GM21786 (cell line): ENCODE data around the gene DNER.

ENCODE experiments used
- ATAC-seq: cut with Tn5 transposase; IDR thresholded peaks from one replicate; pipeline ENCODE4 v1.9.1; 2021; ENCODE audit not compliant: unreplicated experiment

Gene DNER

DNA sequence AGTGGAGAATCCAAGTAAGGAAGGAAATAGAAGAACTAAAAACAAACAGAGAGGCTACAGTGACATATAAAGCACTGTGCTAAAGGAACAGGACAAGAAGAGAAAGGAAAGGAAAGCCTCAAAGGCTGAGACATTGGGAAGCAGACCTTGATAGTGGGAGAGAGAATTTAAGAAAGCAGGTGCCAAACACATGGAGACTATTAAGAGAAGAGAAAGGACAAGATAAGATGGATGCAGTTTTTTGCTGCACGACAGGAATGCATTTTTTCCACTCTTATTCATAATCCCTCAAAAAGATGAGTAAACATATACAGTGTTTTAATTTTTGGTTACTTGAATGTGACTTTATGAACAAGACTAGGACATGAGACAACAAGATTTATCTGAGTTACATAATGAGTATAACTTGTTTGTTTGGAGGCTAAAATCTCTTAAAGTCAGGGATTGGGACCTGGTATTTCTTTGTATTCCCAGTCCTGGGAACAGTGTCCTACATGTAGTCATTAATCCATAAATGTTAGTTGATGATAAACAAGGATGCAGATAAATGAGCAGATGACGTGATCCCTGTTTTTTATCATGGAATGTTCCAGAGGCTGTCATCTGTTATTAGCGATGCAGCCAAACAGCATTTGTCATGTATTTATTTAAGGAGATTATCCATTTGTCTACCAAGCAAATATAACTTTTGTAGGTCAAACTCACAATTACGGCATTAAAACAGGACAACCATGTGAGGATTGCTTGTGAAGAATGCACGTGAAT, 141.7 kb downstream of the DNER start:
- ATAC-seq, result no peak

DNA sequence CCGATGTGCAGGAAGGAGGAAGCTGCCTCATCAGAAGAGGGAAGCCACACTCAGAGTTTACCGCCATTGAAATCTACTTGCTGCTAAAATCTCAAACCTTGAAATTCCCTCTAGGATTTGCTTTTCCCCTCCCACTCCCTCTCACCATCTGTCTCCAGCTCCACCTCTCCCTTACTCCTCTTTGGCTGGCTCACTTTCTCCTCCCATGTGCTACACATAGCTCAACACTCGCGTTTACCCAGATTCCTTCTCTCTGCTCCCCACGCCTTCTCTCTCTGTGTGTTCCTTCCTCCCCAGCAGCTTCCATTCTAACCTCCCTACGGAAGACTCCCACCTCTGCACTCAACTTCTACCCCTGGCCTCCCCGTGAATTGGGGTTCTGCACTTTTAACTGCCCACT, 143.1 kb downstream of the DNER start:
- no peak for ATAC-seq

DNA sequence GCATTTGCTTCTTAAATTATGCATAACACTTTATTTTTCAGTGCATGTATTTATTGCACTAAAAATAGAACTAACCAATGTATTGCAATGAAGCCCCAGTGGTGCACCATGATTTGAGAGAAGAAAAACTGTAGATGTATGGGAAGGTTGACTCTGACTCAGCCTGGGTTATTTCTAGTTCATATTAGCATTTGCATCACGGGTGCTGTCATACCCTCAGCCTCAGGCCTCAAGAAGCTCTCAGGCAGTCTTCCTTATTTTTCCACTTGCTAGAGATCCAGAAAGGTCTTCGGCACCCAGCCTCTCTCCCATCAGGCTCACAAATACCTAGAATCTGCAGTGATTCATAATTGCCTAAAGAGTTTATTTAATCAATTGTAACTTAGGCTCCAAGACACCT, 148.0 kb downstream of the DNER start:
- ATAC-seq, result no peak

DNA sequence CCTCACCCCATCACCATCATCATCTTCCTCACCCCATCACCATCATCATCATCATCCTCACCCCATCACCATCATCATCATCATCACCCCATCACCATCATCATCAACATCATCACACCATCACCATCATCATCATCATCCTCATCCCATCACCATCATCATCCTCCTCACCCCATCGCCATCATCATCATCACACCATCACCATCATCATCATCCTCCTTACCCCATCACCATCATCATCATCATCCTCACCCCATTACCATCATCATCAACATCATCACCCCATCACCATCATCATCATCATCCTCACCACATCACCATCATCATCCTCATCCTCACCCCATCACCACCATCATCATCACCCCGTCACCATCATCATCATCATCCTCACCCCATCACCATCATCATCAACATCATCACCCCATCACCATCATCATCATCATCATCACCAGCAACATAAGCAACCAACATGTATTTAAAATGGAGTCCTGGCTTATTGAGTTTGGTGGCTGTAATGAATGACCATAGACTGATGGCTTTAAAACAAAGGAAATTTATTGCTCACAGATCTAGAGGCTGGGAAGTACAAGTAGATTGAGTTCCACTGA, 150.0 kb downstream of the DNER start:
- no peak for ATAC-seq

DNA sequence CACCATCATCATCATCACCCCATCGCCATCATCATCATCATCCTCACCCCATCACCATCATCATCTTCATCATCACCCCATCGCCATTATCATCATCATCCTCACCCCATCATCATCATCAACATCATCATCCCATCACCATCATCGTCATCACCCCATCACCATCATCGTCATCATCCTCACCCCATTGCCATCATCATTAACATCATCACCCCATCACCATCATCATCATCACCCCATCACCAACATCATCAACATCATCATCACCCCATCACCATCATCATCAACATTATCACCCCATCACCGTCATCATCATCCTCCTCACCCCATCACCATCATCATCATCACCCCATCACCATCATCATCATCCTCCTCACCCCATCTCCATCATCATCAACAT, 151.0 kb downstream of the DNER start:
- no peak for ATAC-seq

DNA sequence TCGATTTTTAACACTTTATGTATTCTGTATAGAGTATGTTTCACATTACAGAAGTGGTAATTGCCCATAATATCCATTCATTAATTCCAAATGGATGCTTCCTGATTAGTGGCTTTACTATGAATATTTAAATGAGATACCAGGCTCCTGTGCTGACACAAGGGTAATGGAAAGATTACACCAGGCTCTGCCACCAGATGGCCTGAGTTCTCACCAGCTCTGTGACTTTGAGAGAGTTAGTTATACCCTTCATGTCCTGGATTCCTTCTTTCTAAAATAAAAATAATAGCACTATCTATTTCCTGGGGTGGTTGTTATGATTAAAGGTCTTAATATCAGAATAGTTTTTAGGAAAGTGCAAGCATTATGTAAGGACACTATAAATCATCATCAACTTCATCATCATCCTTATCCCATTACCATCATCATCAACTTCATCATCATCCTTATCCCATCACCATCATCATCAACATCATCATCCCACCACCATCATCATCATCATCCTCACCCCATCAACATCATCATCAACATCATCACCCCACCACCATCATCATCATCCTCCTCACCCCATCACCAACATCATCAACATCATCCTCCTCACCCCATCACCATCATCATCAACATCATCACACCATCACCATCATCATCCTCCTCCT, 151.8 kb downstream of the DNER start:
- no peak for ATAC-seq

DNA sequence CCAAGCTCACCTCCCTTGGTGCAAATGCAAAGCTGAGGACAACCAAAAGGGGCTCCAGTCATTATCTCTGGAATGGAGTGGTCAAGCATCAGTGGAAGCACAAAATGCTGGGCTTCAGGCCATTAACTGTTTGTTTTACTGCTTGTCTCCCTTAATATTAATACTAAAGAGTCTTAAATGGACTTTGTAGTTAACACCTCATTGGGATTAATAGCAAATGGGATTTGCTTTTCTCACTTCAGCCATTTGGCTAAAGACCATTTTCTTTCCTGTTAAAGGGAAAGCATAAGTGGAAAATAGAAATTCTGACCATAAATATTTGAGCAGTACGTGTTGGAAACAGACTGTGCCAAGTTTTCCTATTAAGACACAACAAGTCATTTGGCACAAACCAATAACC, 154.4 kb downstream of the DNER start:
- no peak for ATAC-seq

DNA sequence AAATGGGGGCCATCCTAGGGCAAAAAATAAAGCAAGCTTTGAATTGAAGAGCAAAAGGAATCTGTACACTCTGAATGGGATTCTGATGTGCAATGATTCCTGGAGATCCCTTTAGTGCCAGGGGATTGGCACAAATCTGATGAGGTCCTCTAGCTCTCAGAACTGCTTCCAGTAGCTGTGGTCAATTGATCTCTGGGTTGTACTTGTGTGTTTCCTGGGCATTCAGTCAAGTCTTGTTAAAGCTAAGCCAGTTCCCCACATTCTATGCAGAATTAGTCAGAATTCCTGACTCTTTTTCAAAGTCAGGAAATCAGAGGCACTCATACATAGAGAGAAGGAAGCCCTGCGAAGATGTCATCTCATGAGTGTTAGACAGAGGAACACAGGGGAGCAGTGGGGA, 161.3 kb downstream of the DNER start:
- no peak for ATAC-seq

DNA sequence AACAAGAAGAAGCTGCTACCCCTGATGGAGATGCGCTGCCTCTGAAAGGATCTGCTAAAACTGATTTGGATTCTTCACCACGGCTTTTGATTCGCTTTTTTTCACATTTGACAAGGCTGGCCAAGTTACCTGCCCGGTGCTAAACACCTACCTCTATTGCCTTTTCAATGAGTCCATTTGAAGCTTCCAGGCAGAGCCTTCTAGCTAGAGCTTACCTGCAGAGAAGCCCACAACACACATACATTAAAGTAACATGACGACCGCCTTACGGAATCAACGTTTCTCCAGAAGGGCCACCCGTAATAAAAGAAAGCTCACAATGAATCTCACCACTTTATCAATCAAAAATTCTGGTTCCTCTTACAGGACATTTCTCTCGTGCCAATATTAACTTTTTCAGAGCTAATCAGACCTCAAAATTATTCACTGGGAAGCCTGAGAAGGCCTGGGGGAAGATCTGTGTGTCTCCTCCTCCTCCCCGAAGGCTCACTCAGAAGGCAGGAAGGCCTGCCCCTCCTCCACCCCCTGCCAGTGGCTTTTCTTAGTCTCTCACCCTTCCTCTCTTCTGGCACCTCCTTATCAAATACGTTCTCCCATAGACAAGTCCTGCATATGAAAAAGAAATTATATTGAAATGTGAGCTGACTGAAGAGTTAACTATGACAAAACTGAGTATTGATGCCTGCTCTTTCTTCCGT, 171.0 kb downstream of the DNER start:
- ATAC-seq, result no peak

DNA sequence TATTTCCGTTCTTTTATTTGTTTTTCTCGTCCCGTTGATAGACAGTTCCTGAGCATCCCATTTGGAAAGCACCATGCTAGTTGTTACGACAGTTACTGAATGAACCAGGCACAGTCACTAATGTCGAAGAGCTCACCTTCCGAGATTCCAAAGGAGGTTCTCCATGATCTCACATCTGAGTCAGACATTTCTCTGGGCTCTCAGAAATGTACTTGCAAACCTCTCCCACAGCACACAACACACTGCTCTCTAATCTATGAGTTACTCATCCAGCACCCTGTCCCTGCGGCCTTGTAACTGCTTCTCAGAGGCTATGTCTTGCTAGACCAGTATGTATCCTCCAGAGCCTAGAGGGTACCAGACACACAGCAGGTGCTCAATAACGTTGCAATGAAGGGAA, 174.7 kb downstream of the DNER start:
- no peak for ATAC-seq

DNA sequence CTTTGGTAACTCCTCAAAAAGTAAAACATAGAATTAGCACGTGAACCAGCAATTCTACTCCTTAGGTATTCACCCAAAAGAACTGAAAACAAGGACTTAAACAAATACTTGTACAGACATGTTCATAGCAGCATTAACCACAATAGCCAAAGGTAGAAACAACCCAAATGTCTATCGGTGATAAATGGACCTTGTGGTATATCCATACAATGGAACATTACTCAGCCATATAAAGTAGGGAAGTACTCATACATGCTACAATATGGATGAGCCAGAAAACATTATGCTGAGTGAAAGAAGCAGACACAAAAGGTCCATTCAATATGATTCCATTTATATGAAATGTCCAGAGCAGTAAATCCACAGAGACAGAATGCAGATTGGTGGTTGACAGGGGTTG, 182.8 kb downstream of the DNER start:
- ATAC-seq, result no peak

DNA sequence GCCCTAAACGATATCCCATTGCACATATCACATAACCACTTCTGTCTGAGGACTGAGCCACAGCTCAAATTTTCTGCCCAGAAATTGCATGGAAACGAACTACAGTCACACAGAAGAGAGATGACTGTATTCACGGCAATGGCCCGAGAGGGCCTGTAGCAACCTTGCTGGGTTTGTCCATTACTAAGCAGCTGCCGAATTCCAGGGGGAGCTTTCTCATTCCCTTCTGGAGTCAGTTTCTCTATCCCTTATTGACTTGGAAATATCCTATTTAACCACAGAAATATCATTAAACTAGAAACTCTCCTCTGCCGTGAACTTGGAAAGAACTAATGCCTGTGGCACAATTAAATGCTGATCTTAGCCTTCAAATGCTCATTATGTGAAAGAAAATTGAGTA, 183.9 kb downstream of the DNER start:
- ATAC-seq, result no peak

DNA sequence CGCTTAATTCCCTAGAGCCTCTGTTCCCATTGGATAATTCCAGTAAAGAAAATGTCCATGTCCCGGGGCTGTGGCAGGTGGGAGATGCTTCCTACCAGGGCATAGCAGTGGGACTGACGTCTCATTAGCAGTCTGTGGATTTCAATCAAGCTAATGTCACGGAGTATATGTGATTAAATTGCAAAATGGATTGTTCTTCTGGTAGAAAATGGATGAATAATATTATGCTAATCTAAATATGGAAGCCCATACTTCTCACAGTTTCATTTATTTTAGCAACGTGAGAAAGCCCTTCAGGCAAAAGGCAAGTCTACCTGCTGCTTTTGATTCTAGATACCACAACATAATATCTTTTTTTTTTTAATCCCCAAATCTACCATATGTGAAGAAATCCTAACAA, 185.5 kb downstream of the DNER start:
- no peak for ATAC-seq

DNA sequence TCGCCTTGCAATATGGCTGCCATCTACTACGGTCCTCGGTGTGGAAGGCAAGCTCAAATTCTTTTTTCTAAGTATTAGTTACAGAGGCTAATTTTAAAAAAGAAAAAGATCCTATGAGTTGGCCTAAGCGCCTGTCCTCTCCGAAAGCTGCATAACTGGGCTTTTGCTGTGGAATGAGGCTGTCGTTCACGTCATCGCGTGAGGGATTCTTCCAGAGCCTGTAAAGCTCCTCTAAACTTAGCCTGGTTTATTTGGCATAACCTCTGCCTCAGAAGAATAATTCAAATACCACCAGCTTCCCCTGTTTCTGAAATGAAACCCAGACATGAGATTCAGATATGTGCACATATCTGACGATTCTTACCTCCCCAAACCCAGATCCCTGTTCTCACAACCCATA, 187.4 kb downstream of the DNER start:
- no peak for ATAC-seq

DNA sequence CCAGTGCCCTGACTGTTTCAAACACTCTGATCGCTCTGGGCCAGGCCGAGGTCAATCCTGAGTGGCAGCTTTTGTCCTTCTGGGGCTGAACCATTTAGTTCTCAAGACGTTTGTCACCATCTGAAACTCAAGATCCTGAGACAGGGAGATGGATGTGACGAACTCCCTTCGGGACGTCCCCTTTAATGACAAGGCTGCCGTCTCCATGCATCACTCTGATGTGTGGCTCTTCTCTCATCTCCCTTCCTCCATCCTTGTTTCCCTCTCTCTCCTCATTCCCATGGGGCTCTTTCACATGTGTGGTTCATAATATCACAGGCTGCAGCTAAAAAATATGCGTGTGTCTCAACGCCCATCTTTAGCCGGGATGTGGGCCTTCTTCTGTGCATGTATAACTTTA, 189.6 kb downstream of the DNER start:
- no peak for ATAC-seq

DNA sequence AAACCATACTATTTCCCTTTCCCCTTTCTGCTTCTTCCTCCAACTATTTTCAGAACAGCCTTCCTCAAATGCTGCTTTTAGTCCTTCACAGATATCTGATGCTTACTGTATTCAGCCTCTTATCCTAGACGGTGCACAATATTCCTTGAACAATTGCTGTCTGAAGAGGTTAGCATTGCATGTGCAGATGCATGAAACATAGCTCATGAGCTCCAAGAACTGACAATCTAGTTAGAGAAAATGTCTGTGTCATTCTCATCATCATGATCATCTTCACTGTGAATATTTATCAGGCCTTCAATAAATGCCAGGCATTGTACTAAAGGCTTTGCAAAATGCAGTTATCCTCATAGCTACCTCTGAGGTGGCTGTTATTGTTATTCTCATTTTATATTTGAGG, 190.7 kb downstream of the DNER start:
- no peak for ATAC-seq

DNA sequence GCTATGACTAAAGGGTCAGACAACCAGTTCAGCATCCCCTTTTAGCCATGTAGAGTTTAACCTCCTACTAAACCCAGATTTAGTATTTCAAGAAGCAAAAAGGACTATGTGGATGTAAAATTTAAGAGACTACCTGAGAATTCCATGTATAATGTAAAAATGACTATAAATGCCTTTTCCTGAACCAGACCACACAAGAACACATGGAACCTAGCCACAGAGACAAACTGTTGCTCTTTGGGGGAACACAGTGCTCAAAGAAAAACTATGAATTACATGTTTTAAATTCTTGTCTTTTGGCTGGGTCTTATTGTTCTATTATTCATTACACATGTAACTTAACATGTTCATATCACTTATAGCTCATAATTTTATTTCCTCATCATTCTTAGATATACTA, 192.8 kb downstream of the DNER start:
- no peak for ATAC-seq

DNA sequence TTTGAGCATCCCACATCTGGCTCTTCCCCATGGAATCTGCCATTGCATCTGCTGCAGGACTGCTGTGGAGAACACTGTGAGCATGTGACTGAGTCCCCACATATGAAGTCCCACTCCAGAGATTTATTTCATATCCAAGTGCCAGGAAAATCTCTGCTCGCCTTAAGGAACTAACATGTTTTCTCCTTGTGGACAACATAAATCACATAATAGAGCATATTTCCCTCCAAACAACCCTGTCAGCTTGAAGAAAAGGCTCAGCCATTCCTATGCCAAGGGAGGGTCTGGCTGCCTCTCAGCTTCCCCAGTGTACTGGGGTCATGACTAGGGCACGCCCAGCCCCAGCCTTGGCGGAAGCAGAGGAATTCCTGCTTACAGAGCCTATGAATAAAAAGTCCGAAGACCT, 193.7 kb downstream of the DNER start:
- ATAC-seq, result no peak

DNA sequence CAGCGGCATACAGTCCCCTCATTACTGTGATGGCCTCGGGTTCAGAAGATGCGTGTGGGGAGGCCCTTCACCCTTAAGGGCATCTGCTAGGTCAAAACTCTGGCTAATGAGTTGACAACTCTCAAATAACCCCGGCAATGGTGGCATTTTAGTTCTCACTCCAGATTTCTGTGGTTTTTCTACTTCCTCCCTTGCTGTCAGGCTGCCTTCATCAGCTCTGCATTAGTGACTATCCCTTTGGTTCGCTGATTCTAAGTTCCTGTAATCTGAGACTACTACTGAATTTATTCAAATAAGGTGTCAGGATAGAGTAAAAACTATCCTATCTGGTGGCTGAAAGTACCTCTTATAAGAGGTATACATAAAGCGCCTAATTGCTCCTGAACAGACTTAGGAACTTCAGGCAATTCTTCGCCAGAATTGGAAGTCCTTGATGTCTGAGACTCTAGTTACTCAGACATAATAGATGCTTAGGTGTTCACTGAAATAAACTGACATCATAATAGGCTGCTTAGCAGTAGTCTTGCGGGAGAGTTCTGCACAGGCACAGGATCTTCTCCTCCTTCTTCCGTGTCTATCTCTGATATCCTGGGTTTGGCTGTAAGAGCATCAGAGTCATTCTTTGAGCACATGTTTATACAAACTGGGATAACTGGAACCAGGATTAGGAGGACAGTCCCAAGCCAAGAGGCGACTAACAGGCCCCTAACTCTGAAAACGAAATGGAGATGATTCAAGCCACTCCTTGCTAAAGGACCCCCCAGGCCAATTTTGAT, 194.5 kb downstream of the DNER start:
- peak; percentile 50 for ATAC-seq

DNA sequence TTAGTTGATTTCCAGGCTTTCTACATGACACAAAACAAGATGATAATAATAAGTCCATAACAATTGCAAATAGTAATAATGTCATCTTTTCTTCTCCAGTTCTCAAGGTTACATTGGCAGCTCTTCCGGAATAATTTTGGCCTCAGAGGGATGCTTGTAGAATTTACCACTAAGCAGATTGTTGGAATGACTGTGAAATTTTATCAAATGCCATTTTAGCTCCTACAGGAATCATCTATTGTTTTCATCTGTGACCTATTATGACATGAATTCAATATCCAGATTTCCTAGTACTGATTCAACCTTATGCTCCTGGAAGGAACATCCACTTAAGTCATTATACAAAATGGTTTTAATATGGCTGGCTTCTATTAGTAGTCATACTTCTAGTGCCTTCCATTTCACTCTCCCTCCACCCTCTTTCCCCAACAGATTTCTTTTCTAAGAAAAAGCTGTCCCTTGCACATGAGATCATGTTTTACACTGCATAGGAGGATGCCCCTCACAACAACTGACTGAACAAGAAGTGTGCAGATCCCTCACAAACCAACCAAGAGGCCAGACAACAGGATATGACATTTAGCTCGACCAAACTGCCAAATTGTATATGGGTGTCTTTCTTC, 200.0 kb downstream of the DNER start:
- no peak for ATAC-seq

DNA sequence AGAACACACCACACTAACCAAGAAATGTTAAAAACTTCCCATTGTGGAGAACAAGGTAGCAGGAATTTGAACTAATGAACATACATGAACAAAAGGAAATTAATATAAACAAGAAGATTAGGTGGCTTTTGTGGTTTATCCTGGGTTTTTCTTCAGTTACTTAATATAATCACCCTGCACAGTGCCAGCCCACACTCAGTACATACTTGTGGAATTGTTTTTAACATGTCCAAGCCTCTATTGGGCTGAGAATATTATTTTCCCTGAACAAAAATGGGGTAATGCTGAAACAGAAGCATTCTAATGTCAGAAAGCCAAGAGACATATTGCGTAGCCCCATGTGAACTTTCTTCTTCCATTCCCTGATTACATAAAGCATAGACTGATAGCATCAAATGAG, 202.8 kb downstream of the DNER start:
- ATAC-seq, result no peak
